PC-3 (cell line): ENCODE results near the gene KIAA1614. TPM values are rescaled to one million over a fixed set of nuclear protein-coding genes. Genes with fewer than 3 reads are reported as not detected.

Source experiments
- ATAC-seq: fragments of 200-7000 bp; cut with Tn5 transposase; 2 replicates; pipeline ENCODE4 v1.9.1; 2020; ENCODE audit warnings: mild to moderate bottlenecking, moderate library complexity
- BruUV-seq: library from RNA; stranded (reverse); fragments of 400-500 nt; replicated peaks from 2 replicates; lab custom pipeline; 2021; lab: Mats Ljungman, UMichigan
- CTCF ChIA-PET: fragments of 300-600 bp; sonication (Branson Sonifier 250); formaldehyde crosslinking; loops from one replicate; lab custom pipeline; 2022; ENCODE audit warnings: antibody characterized with exemption; lab: Charles Lee
- POLR2A ChIA-PET: fragments of 300-600 bp; sonication (Branson Sonifier 250); formaldehyde crosslinking; loops from one replicate; lab custom pipeline; 2022; ENCODE audit warnings: antibody characterized with exemption; ENCODE audit not compliant: unreplicated experiment; lab: Charles Lee
- DNase-seq: peaks from one replicate; pipeline ENCODE4 v3.0.0-alpha.2; 2015
- H2AFZ ChIP-seq: fragments of 300-600 bp; sonication (generic); 2 replicates; pipeline ENCODE4 v1.6.0; 2016; ENCODE audit warnings: antibody characterized with exemption, low read length
- H3F3A ChIP-seq: fragments of 300-600 bp; sonication (generic); one replicate; pipeline ENCODE4 v1.6.0; 2017; ENCODE audit warnings: antibody characterized with exemption, low read length, control low read depth, mild to moderate bottlenecking; ENCODE audit not compliant: unreplicated experiment
- H3K27ac ChIP-seq: fragments of 300-600 bp; sonication (generic); 2 replicates; pipeline ENCODE4 v1.5.1; 2016; ENCODE audit warnings: mild to moderate bottlenecking, low read length
- H3K27me3 ChIP-seq: fragments of 300-600 bp; sonication (generic); 2 replicates; pipeline ENCODE4 v1.6.1; 2016; ENCODE audit warnings: low read length, mixed read lengths
- H3K36me3 ChIP-seq: fragments of 300-600 bp; sonication (generic); 2 replicates; pipeline ENCODE4 v1.6.1; 2016; ENCODE audit warnings: low read depth, mixed run types, low read length, mixed read lengths
- H3K4me1 ChIP-seq: fragments of 300-600 bp; sonication (generic); 2 replicates; pipeline ENCODE4 v1.5.1; 2016; ENCODE audit warnings: low read length; ENCODE audit not compliant: insufficient read depth
- H3K4me2 ChIP-seq: fragments of 300-600 bp; sonication (generic); 2 replicates; pipeline ENCODE4 v1.6.0; 2016; ENCODE audit warnings: low read length
- H3K4me3 ChIP-seq: fragments of 300-600 bp; sonication (generic); 2 replicates; pipeline ENCODE4 v1.5.1; 2016; ENCODE audit warnings: mild to moderate bottlenecking, low read length, mixed read lengths
- H3K79me2 ChIP-seq: fragments of 300-600 bp; sonication (generic); 2 replicates; pipeline ENCODE4 v1.6.1; 2017; ENCODE audit warnings: low read length, mixed read lengths
- H3K9ac ChIP-seq: fragments of 300-600 bp; sonication (generic); 2 replicates; pipeline ENCODE4 v1.6.0; 2016; ENCODE audit warnings: mild to moderate bottlenecking, low read length
- H3K9me2 ChIP-seq: fragments of 300-600 bp; sonication (generic); replicated peaks from 2 replicates; pipeline ENCODE4 v1.6.1; 2016; ENCODE audit warnings: mixed run types, low read length, mixed read lengths
- H3K9me3 ChIP-seq: fragments of 300-600 bp; sonication (generic); 2 replicates; pipeline ENCODE4 v1.6.1; 2016; ENCODE audit warnings: low read length, mixed read lengths
- H4K20me1 ChIP-seq: fragments of 300-600 bp; sonication (generic); 2 replicates; pipeline ENCODE4 v1.6.1; 2016; ENCODE audit warnings: low read length, mixed read lengths
- EZH2 ChIP-seq: fragments of 300-600 bp; sonication (generic); IDR thresholded peaks from one replicate; pipeline ENCODE4 v1.6.1; 2017; ENCODE audit warnings: antibody characterized with exemption, mild to moderate bottlenecking, low read length; ENCODE audit not compliant: unreplicated experiment
- EZH2phosphoT487 ChIP-seq: fragments of 300-600 bp; sonication (generic); IDR thresholded peaks from 2 replicates; pipeline ENCODE4 v1.6.1; 2018; ENCODE audit warnings: mild to moderate bottlenecking, antibody characterized with exemption, low read length, borderline replicate concordance
- intact Hi-C: fragments of 100-400 bp; cut with micrococcal nuclease; formaldehyde crosslinking; loops from 2 replicates; pipeline ENCODE4 v1.9.0; 2023
- total RNA-seq: library from RNA; depleted of rRNA; stranded (reverse); fragments of >200 nt; gene quantifications from 2 replicates; pipeline ENCODE4 v1.2.3, GENCODE V29; 2014
- TF ChIP-seq, protein P1 (sequence below): fragments of 300-600 bp; sonication (generic); conservative IDR thresholded peaks from 2 replicates; pipeline ENCODE4 v1.5.1; 2017; ENCODE audit warnings: antibody characterized with exemption, low read depth, mild to moderate bottlenecking, low read length

KIAA1614 gene
- total RNA-seq, 1 experiment from 2014 or later = not detected

DNA sequence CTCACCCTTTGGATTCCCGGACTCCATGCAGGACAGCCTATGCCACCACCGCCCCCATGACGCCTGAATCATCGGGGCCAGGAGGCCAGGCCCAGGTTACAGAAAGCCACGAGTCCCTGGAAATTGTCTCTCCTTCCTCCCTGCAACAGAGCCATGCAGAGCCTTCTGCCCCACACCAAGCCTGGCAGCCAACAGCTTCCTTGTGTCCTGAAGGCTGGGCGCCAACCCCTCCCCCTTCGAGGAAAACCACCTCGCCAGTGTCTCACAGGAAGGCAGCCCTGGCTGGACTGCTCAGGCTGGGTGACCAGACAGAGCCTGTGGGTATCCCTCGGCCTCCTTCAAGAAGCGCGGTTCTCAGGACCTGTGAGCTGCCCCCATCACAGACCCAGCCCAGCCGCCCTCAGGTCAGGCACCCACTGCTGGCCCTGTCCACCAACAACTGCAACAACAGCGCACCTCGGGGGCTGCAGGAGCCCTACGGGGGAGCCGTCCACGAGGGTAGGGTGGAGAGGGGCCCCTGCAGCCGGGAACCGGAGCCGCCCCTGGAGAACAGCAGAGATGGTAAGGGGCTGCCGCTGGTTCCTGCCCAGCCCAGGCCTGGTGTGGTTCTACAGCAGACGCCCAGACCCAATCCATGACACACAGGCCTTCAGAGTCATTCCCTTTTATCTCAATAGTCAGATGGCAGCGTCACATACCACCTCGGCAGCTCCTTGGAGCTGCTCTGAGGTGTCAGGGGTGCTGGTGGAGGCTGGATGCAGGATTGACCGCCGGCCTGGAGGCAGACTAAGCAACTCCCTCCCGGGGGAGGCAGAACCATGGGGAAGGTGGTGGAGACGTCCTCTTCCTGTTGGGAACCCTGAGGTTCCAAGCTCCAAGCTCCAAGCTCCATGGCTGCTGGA, 23.7 kb downstream of the KIAA1614 start:
- Histone ChIP-seq H3K4me2 (no peak overlapping the region), H3K27me3 (no peaks in the 10 kb centered on the region), H3K4me3 (no peak overlapping the region), H3K9me2 (no peaks in the 10 kb centered on the region), H3F3A (no peaks in the 10 kb centered on the region), H3K27ac (no peak overlapping the region), H3K4me1 (no peaks in the 10 kb centered on the region), H3K9ac (no peak overlapping the region), H3K79me2 (no peaks in the 10 kb centered on the region), H3K36me3 (no peaks in the 10 kb centered on the region), H3K9me3 (no peaks in the 10 kb centered on the region), H2AFZ (no peak overlapping the region), H4K20me1 (no peaks in the 10 kb centered on the region)
- BruUV-seq = no TSS peak
- TF ChIP-seq EZH2 (no peak), EZH2phosphoT487 (no peak)
- TF ChIP-seq, protein P1, sequence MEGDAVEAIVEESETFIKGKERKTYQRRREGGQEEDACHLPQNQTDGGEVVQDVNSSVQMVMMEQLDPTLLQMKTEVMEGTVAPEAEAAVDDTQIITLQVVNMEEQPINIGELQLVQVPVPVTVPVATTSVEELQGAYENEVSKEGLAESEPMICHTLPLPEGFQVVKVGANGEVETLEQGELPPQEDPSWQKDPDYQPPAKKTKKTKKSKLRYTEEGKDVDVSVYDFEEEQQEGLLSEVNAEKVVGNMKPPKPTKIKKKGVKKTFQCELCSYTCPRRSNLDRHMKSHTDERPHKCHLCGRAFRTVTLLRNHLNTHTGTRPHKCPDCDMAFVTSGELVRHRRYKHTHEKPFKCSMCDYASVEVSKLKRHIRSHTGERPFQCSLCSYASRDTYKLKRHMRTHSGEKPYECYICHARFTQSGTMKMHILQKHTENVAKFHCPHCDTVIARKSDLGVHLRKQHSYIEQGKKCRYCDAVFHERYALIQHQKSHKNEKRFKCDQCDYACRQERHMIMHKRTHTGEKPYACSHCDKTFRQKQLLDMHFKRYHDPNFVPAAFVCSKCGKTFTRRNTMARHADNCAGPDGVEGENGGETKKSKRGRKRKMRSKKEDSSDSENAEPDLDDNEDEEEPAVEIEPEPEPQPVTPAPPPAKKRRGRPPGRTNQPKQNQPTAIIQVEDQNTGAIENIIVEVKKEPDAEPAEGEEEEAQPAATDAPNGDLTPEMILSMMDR = no peak
- DNase-seq (no peak), ATAC-seq (no peak)
- intact Hi-C loops = no loop called here
- ChIA-PET POLR2A (no interaction called here), CTCF (no interaction called here)

DNA sequence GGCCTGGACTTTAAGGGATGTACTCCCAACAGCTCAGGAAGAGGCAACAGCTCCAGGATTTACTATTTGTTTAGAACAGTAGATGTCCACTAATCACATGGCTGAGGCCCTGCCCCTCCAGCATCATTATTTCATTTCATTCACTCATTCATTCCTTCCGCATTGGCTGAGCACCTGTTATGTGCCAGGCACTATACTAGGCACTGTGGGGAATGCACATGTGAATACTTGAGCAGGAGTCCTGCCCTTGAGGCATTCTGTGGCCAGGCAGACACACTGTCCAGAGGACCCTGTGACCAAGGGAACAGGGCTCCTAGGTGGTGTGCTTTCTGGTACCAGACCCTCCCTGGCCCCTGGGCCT, 24.3 kb downstream of the KIAA1614 start:
- ChIA-PET POLR2A (no interaction called here), CTCF (no interaction called here)
- Histone ChIP-seq H3K36me3 (no peaks in the 10 kb centered on the region), H3F3A (no peaks in the 10 kb centered on the region), H3K27me3 (no peaks in the 10 kb centered on the region), H3K9ac (no peak overlapping the region), H3K9me2 (no peaks in the 10 kb centered on the region), H3K4me3 (no peak overlapping the region), H4K20me1 (no peaks in the 10 kb centered on the region), H3K4me1 (no peaks in the 10 kb centered on the region), H3K27ac (no peak overlapping the region), H3K4me2 (no peak overlapping the region), H2AFZ (no peak overlapping the region), H3K79me2 (no peaks in the 10 kb centered on the region), H3K9me3 (no peaks in the 10 kb centered on the region)
- intact Hi-C loops = no loop called here
- TF ChIP-seq EZH2phosphoT487 (no peak), EZH2 (no peak)
- TF ChIP-seq, protein P1 = no peak
- DNase-seq (no peak), ATAC-seq (no peak)
- BruUV-seq = no TSS peak

DNA sequence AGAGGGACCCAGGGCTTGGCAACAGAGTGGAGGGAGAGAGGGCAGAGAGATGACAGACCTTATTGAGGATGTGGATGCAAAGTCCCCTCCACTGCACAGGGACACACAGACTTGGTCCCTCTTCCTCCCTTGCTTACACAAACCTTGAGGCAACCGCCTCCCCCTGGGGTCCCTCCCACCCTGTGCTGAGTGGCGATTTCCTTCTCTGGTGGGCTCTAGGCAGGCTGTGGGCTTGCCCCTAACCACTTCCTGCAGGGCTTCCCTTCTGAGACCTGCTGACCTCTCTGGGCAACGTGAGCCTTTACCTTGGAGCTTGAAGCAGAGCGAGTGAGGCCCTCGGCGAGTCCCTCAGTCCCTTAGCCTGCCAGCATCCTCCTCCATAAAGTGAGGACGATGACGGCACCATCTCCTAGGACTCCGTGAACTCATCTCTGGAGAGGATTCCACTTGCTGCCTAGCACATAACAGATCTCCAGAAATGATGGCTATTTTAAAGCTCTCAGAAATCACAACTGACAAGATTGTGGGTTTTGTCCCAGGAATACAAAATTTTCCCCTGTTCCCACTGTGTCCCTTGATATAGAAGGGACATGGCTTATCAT, 25.0 kb downstream of the KIAA1614 start:
- no peak overlapping the region for H2AFZ ChIP-seq
- H3K36me3 ChIP-seq = no peaks in the 10 kb centered on the region
- no peaks in the 10 kb centered on the region for H3F3A ChIP-seq
- no peaks in the 10 kb centered on the region for H3K79me2 ChIP-seq
- POLR2A ChIA-PET = no interaction called here
- H3K27me3 ChIP-seq = no peaks in the 10 kb centered on the region
- BruUV-seq = no TSS peak
- H3K4me1 ChIP-seq = no peaks in the 10 kb centered on the region
- H3K9me2 ChIP-seq = no peaks in the 10 kb centered on the region
- H4K20me1 ChIP-seq = no peaks in the 10 kb centered on the region
- no peak overlapping the region for H3K4me2 ChIP-seq
- CTCF ChIA-PET = no interaction called here
- no peak overlapping the region for H3K9ac ChIP-seq
- intact Hi-C loops = no loop called here
- H3K9me3 ChIP-seq = no peaks in the 10 kb centered on the region
- no peak for TF ChIP-seq EZH2phosphoT487
- TF ChIP-seq, protein P1 = no peak
- no peak overlapping the region for H3K27ac ChIP-seq
- no peak overlapping the region for H3K4me3 ChIP-seq
- DNase-seq = no peak
- ATAC-seq = no peak
